ENCODE data around the gene TOP3B.
"Not testable (repeated sequence)": the region's sequence is repeated elsewhere in the genome, so short reads cannot be mapped to it uniquely, and the experiment has no call there.

TOP3B gene

GRCh38 chr22:21922370-21923162 lies 60.0 kb downstream of the TOP3B start:
- DNase-seq (ENCODE audit: low read depth) = no peak

GRCh38 chr22:21921729-21922128 lies 60.9 kb downstream of the TOP3B start:
- no peak for DNase-seq (ENCODE audit: low read depth)

- DNase-seq (ENCODE audit: low read depth) = no peak
Observed at GRCh38 chr22:21921184-21921721, 61.3 kb downstream of the TOP3B start.

GRCh38 chr22:21920341-21921183 lies 62.0 kb downstream of the TOP3B start:
- no peak for DNase-seq (ENCODE audit: low read depth)

GRCh38 chr22:21919526-21920307 lies 62.9 kb downstream of the TOP3B start:
- no peak for DNase-seq (ENCODE audit: low read depth)

GRCh38 chr22:21918466-21919185 lies 64.0 kb downstream of the TOP3B start:
- no peak for DNase-seq (ENCODE audit: low read depth)

GRCh38 chr22:21917959-21918261 lies 64.7 kb downstream of the TOP3B start:
- no peak for DNase-seq (ENCODE audit: low read depth)

GRCh38 chr22:21917181-21917958 lies 65.2 kb downstream of the TOP3B start:
- DNase-seq (ENCODE audit: low read depth) = no peak

GRCh38 chr22:21916309-21916918 lies 66.2 kb downstream of the TOP3B start:
- no peak for DNase-seq (ENCODE audit: low read depth)

GRCh38 chr22:21915624-21916308 lies 66.8 kb downstream of the TOP3B start:
- no peak for DNase-seq (ENCODE audit: low read depth)

GRCh38 chr22:21914033-21914642 lies 68.4 kb downstream of the TOP3B start:
- DNase-seq (ENCODE audit: low read depth) = not testable (repeated sequence)

- DNase-seq (ENCODE audit: low read depth) = not testable (repeated sequence)
Observed at GRCh38 chr22:21910367-21910766, 72.2 kb downstream of the TOP3B start.

GRCh38 chr22:21909871-21910270 lies 72.7 kb downstream of the TOP3B start:
- no peak for DNase-seq (ENCODE audit: low read depth)

GRCh38 chr22:21907638-21908522 lies 74.7 kb downstream of the TOP3B start:
- no peak for DNase-seq (ENCODE audit: low read depth)

All from activated gamma-delta T cell treated with anti-CD3 and anti-CD28 coated beads, Interleukin-2, amount 50 U/mL, for 16 hours (primary cell).